Psoas muscle (tissue), 8 donors: ENCODE data around the gene CYS1. TPM values are rescaled to one million over a fixed set of nuclear protein-coding genes. Genes with fewer than 3 reads are reported as not detected.

Experiments used
- ATAC-seq, 4 donors: fragments of 200-7000 bp; cut with Tn5 transposase; one replicate each; pipeline ENCODE4 v1.9.1; 2020; ENCODE audit warnings: moderate library complexity in 3 of 4, mild to moderate bottlenecking in 2 of 4
- DNase-seq, 2 donors: peaks; one replicate each; pipeline ENCODE4 v3.0.0-alpha.2; 2020
- H3K27ac ChIP-seq: fragments of 200-600 bp; one replicate; pipeline ENCODE4 v1.8.0; 2022
- H3K27me3 ChIP-seq, 3 donors: fragments of 200-600 bp in 1 of 3; one replicate each; pipeline versions ENCODE4 v1.6.1 to v1.8.0; 2013 to 2022; ENCODE audit warnings: low read length in 2 of 3, mild to moderate bottlenecking in 2 of 3, moderate library complexity in 1 of 3; ENCODE audit not compliant: insufficient read depth in 3 of 3
- H3K36me3 ChIP-seq, 2 donors: fragments of 200-600 bp in 1 of 2; one replicate each; pipeline versions ENCODE4 v1.6.1 to v1.8.0; 2013 to 2022; ENCODE audit warnings: low read depth in 1 of 2, mild to moderate bottlenecking in 1 of 2, moderate library complexity in 1 of 2; ENCODE audit not compliant: insufficient read depth in 1 of 2
- H3K4me1 ChIP-seq: fragments of 200-600 bp; one replicate; pipeline ENCODE4 v1.8.0; 2022
- H3K4me3 ChIP-seq: fragments of 200-600 bp; one replicate; pipeline ENCODE4 v1.8.0; 2022; ENCODE audit warnings: mild to moderate bottlenecking
- H3K9me3 ChIP-seq: fragments of 200-600 bp; one replicate; pipeline ENCODE4 v1.8.0; 2022
- WGBS, 3 donors: extraction: QIAGEN DNeasy Blood & Tissue Kit; methylation state at CpG; one replicate each; pipeline versions ENCODE4 v1.1.6 to v1.1.7; 2013; 5-methylcytosine and 5-hydroxymethylcytosine counted together
- intact Hi-C, 2 donors: fragments of 100-400 bp; cut with DNase I; formaldehyde crosslinking; loops; one replicate each; pipeline versions ENCODE4 v1.11.0 to v1.14.2; 2022
- polyA plus RNA-seq, 3 donors: library from polyadenylated mRNA; stranded (reverse); fragments of 200-250 nt; gene quantifications; one replicate each; pipeline ENCODE4 v1.2.3, GENCODE V29; 2013
- total RNA-seq, 4 donors: library from RNA; stranded (reverse); fragmentation: NEBNext Ultra II Directional in 2 of 4; extraction: Animal tissue kit (Norgen Biotek cat#: 25700) in 2 of 4; gene quantifications; one replicate each; pipeline versions ENCODE4 v1.2.1 to v1.2.4, GENCODE V29; 2021 to 2023
- TF ChIP-seq, protein P1 (sequence below): fragments of 200-600 bp; IDR thresholded peaks from one replicate; pipeline ENCODE4 v1.8.0; 2022; ENCODE audit warnings: antibody characterized with exemption
- donor health status: healthy with polysubstance abuse.
- donor health status: DM: no; HTN: no; CAD: no; lungs with moderate emphysema.
- donor health status: Bipolar disorder and iron deficiency.
- donor health status: healthy.
- donor health status: DM: yes; HTN: yes; CAD: no.
- donor health status: DM: no; HTN: no; CAD: no.
- donor health status: DM: no; HTN: no; CAD: no.
- donor health status: DM: yes; HTN: yes; CAD: no.

Gene CYS1
- total and polyA plus RNA-seq, 7 donors = 0.06 to 0.58 (median 0.13) TPM

DNA sequence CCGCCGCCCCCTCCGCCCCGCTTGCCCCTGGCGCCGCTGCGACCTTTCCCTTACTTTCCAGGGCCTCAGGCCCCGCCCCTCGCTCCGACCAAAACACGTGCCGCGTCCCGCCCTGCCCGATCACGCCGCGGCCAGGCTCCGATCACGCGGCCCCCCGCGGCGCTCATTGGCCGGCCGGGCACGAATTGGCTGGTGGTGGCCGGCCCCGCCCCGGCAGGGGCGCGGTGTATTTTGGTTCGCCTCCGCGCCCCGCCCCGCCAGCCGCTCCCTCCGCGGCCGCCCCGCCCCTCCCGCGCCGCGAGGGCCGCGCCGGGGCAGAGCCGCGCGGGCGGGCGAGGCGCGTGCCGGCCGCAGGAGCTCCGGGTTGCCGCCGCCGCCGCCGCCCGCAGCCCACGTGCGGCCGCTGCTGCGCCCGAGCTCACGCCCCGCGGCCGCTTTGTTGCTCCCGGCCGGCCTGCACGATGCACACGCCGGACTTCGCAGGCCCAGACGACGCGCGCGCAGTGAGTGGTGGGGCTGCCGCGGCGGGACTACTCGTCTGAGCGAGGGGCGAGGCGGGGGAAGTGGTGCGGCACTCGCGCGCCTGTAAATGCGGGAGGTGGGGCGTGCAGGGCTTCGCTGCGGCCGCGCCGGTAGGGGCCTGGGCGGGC lies 36.8 kb downstream of the CYS1 start, which contains the start of gene KLF11:
TSS of gene KLF11 (plus strand) at position 295 of the 650 bp plus-strand sequence. CDS start at position 462, 167 bp downstream.
- intact Hi-C loops = loop anchor here in 1 of 2 donors (10.0 kb wide), 1 partner anchor 229 kb away; no protein-coding TSS in a partner anchor
- Histone ChIP-seq H3K4me1 (peaks cover 43% of the 10 kb centered on the region), H3K36me3 (peaks cover 5 to 24% of the 10 kb centered on the region in 2 donors), H3K27ac (peak within 1 kb of the TSS; percentile 94), H3K27me3 (no peaks in the 10 kb centered on the region), H3K4me3 (peak within 1 kb of the TSS; percentile 63), H3K9me3 (no peaks in the 10 kb centered on the region)
- DNase-seq (peak; percentile 97), ATAC-seq (peak; percentile 81 to 82 (median 82))
- TF ChIP-seq, protein P1, sequence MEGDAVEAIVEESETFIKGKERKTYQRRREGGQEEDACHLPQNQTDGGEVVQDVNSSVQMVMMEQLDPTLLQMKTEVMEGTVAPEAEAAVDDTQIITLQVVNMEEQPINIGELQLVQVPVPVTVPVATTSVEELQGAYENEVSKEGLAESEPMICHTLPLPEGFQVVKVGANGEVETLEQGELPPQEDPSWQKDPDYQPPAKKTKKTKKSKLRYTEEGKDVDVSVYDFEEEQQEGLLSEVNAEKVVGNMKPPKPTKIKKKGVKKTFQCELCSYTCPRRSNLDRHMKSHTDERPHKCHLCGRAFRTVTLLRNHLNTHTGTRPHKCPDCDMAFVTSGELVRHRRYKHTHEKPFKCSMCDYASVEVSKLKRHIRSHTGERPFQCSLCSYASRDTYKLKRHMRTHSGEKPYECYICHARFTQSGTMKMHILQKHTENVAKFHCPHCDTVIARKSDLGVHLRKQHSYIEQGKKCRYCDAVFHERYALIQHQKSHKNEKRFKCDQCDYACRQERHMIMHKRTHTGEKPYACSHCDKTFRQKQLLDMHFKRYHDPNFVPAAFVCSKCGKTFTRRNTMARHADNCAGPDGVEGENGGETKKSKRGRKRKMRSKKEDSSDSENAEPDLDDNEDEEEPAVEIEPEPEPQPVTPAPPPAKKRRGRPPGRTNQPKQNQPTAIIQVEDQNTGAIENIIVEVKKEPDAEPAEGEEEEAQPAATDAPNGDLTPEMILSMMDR = no peak
- 0 to 1% (median 0%) methylated on average over 24 to 102 of the region's 104 CpGs for WGBS, 3 donors

DNA sequence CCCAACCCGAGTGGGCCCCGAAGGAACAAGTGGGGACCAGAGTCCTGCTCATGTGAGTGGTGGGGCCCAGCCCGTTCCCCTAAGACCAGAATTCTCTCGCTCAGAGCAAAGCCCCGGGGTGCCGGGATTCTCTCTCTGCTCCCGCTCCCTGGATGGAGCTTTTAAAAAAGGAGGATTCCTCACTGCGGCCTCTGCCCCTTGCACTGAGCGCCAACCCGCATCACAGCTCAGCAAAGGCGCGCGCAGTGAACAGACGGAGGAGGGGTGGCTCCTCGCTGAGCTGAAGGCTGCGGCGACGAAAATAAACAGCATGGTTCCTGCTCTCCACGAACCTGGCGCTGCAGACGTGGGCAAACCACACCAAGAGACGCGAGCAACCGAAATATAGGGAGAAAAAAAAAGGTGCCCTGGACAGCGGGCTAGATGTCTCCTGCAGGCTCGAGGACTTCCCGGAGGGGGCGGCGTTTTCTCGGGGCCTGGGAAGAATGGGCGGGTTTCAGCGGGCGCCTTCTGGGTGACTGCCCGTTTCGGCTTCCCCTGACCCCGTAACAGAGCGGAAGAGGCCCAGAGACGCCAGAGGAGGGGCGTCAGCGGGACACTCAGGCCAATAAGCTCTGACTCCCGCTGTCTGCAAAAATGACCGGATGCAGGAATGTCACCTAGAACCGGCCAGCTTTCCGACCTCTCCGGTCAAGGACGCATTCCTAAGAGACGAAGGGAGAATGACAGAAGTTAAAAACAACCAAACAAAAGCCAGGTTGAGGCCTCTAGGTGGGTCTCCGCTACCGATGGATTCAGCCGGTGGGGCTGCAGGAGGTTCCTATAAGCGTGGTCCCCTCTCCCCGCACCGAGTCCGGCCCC lies 37.7 kb downstream of the CYS1 start:
- Histone ChIP-seq H3K36me3 (peaks cover 0 to 16% of the 10 kb centered on the region in 2 donors), H3K27ac (peak overlapping the region; percentile 87), H3K4me1 (peaks cover 43% of the 10 kb centered on the region), H3K4me3 (peak overlapping the region; percentile 57), H3K27me3 (no peaks in the 10 kb centered on the region), H3K9me3 (no peaks in the 10 kb centered on the region)
- ATAC-seq (peak in 3 of 4 donors; percentile 2 to 32 (median 15)), DNase-seq (peak; percentile 88 to 92)
- TF ChIP-seq, protein P1 = no peak
- 41 to 45% (median 42%) methylated on average over 47 to 54 of the region's 54 CpGs for WGBS, 3 donors
- intact Hi-C loops = loop anchor here in 1 of 2 donors (10.0 kb wide), 1 partner anchor 228 kb away; no protein-coding TSS in a partner anchor

DNA sequence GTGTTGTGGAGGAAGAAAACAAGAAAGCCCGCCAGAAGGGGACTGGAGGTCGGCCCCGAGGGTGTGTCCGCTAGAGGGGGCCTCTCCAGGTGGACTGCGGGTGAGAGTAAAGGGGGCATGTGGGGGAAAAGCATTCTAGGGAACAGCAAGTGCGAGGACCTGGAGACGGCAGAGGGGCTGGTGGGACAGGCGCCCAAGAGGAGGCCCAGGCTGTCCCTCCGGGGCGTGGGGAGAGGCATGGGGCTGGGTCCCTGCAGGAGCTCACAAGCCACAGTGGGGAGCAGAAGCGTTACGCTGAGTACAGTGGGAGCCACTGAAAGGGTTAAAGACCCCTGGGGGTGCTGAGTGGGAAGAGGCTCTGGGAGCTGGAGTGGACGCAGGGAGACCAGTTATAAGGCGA lies 38.5 kb downstream of the CYS1 start:
- Histone ChIP-seq H3K4me3 (peak overlapping the region; percentile 57), H3K9me3 (no peaks in the 10 kb centered on the region), H3K36me3 (peaks cover 0 to 7% of the 10 kb centered on the region in 2 donors), H3K4me1 (peaks cover 47% of the 10 kb centered on the region), H3K27me3 (no peaks in the 10 kb centered on the region), H3K27ac (peak overlapping the region; percentile 87)
- intact Hi-C loops = loop anchor here in 1 of 2 donors (10.0 kb wide), 1 partner anchor 227 kb away; no protein-coding TSS in a partner anchor
- 87 to 91% (median 88%) methylated on average over 14 of the region's 14 CpGs for WGBS, 3 donors
- DNase-seq (no peak), ATAC-seq (no peak)
- TF ChIP-seq, protein P1 = no peak

DNA sequence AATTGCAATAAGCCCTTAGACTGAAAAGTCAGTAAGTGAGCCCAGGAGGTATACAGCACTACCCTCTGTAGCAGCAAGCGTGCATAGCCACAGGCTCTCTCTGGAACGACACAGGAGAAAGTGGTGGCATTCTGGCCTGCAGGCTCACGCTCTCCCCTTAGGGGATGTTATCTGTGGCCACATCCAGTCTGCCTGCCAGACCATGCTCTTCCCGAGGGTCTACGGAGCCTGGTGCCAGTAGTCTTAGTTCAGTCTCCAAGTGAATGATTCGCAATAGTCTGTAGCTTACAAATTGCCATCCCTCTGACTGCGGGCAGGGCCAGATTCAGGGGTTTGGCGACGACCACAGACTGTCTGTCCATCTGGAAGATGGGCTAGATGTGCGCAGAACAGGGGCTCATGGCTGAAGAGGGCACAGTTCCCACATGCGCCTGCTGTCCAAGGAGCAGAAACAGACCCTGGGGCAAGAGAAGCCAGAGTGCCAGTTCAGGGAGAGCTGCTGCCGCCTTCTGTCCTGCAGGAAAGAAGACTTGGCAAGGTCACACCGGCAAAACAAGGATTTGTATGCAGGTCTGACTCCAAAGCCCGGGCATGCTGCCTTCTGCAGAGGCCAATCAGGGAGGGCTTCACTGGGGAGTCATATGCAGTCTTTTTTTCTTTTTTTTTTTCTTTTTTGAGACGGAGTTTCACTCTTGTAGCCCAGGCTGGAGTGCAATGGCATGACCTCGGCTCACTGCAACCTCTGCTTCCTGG lies 40.4 kb downstream of the CYS1 start:
- H3K27ac ChIP-seq = peak overlapping the region; percentile 60
- no peak overlapping the region for H3K4me3 ChIP-seq
- TF ChIP-seq, protein P1 = no peak
- H3K4me1 ChIP-seq = peaks cover 55% of the 10 kb centered on the region
- H3K36me3 ChIP-seq = no peaks in the 10 kb centered on the region
- ATAC-seq (peak in 3 of 4 donors; percentile 6 to 26 (median 13)), DNase-seq (peak; percentile 69 to 79)
- WGBS, 3 donors = 35 to 58% (median 42%) methylated on average over 16 of the region's 16 CpGs
- intact Hi-C loops = loop anchor here in 1 of 2 donors (10.0 kb wide), 1 partner anchor 225 kb away; no protein-coding TSS in a partner anchor
- H3K27me3 ChIP-seq = no peaks in the 10 kb centered on the region
- H3K9me3 ChIP-seq = no peaks in the 10 kb centered on the region
